ENCODE measurements around the gene CHCHD6. TPM values are rescaled to one million over a fixed set of nuclear protein-coding genes. Genes with fewer than 3 reads are reported as not detected.

CHCHD6 gene
- total RNA-seq, 1 experiment from 2014 or later: 40.9 TPM

DNA sequence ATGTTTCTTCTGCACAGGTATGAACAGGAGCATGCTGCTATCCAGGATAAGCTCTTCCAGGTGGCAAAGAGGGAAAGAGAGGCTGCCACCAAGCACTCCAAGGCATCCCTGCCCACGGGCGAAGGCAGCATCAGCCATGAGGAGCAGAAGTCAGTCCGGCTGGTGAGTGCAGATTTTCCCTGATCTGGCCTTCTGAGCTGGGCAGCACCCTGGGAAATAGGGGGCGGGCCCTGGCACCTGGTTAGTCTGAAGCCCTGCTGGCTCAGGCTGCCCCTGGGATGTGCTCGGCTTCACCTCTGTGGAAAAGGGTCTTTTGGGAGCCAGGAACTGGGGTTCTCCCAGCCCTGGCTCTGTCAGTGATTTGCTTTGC, 29.0 kb downstream of the CHCHD6 start:
- H3K4me1 Mint-ChIP-seq: no peaks in the 10 kb centered on the region; the same call in 1 of the 2 replicates
- POLR2A ChIA-PET: no interaction called here
- peaks cover 5% of the 10 kb centered on the region; the same call in 1 of the 2 replicates for H3K9me3 Mint-ChIP-seq
- no peaks in the 10 kb centered on the region for H3K27me3 Mint-ChIP-seq (ENCODE audit: low read depth)
- H3K36me3 Mint-ChIP-seq: peaks cover 26% of the 10 kb centered on the region
- no peak for ATAC-seq
- no peak overlapping the region for H3K4me3 Mint-ChIP-seq
- no peak overlapping the region for H3K27ac Mint-ChIP-seq
- no peak for DNase-seq (ENCODE audit: low spot score)
- TF ChIP-seq, protein P1, sequence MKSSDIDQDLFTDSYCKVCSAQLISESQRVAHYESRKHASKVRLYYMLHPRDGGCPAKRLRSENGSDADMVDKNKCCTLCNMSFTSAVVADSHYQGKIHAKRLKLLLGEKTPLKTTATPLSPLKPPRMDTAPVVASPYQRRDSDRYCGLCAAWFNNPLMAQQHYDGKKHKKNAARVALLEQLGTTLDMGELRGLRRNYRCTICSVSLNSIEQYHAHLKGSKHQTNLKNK (CRISPR knock-in tag; IDR thresholded peaks at IDR 0.05): no peak
- TF ChIP-seq ZNF512 (CRISPR knock-in tag; IDR thresholded peaks at IDR 0.05; ENCODE audit: borderline replicate concordance) (no peak), ZNF425 (CRISPR knock-in tag; conservative IDR thresholded peaks at IDR 0.05) (no peak), ATF1 (CRISPR knock-in tag; IDR thresholded peaks at IDR 0.05) (no peak), ZNF396 (CRISPR knock-in tag; IDR thresholded peaks at IDR 0.05; ENCODE audit: borderline replicate concordance) (no peak), JAZF1 (CRISPR knock-in tag; IDR thresholded peaks at IDR 0.05) (no peak), NFE2L1 (CRISPR knock-in tag; IDR thresholded peaks at IDR 0.05) (no peak), TCF7 (CRISPR knock-in tag; IDR thresholded peaks at IDR 0.05; ENCODE audit: low read depth) (no peak), FOXP1 (CRISPR knock-in tag; IDR thresholded peaks at IDR 0.05; ENCODE audit: borderline replicate concordance) (no peak), NR2C2 (CRISPR knock-in tag; IDR thresholded peaks at IDR 0.05) (no peak), NFATC4 (CRISPR knock-in tag; IDR thresholded peaks at IDR 0.05) (no peak), ZNF416 (CRISPR knock-in tag; IDR thresholded peaks at IDR 0.05) (no peak), ZNF219 (CRISPR knock-in tag; IDR thresholded peaks at IDR 0.05; ENCODE audit: borderline replicate concordance) (no peak), ZNF423 (CRISPR knock-in tag; IDR thresholded peaks at IDR 0.05) (no peak)
- TF ChIP-seq, protein P2, sequence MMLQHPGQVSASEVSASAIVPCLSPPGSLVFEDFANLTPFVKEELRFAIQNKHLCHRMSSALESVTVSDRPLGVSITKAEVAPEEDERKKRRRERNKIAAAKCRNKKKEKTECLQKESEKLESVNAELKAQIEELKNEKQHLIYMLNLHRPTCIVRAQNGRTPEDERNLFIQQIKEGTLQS (CRISPR knock-in tag; conservative IDR thresholded peaks at IDR 0.05): no peak
- TF ChIP-seq, protein P3, sequence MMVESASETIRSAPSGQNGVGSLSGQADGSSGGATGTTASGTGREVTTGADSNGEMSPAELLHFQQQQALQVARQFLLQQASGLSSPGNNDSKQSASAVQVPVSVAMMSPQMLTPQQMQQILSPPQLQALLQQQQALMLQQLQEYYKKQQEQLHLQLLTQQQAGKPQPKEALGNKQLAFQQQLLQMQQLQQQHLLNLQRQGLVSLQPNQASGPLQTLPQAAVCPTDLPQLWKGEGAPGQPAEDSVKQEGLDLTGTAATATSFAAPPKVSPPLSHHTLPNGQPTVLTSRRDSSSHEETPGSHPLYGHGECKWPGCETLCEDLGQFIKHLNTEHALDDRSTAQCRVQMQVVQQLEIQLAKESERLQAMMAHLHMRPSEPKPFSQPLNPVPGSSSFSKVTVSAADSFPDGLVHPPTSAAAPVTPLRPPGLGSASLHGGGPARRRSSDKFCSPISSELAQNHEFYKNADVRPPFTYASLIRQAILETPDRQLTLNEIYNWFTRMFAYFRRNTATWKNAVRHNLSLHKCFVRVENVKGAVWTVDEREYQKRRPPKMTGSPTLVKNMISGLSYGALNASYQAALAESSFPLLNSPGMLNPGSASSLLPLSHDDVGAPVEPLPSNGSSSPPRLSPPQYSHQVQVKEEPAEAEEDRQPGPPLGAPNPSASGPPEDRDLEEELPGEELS (CRISPR knock-in tag; IDR thresholded peaks at IDR 0.05): no peak
- TF ChIP-seq, protein P4, sequence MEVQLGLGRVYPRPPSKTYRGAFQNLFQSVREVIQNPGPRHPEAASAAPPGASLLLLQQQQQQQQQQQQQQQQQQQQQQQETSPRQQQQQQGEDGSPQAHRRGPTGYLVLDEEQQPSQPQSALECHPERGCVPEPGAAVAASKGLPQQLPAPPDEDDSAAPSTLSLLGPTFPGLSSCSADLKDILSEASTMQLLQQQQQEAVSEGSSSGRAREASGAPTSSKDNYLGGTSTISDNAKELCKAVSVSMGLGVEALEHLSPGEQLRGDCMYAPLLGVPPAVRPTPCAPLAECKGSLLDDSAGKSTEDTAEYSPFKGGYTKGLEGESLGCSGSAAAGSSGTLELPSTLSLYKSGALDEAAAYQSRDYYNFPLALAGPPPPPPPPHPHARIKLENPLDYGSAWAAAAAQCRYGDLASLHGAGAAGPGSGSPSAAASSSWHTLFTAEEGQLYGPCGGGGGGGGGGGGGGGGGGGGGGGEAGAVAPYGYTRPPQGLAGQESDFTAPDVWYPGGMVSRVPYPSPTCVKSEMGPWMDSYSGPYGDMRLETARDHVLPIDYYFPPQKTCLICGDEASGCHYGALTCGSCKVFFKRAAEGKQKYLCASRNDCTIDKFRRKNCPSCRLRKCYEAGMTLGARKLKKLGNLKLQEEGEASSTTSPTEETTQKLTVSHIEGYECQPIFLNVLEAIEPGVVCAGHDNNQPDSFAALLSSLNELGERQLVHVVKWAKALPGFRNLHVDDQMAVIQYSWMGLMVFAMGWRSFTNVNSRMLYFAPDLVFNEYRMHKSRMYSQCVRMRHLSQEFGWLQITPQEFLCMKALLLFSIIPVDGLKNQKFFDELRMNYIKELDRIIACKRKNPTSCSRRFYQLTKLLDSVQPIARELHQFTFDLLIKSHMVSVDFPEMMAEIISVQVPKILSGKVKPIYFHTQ (CRISPR knock-in tag; IDR thresholded peaks at IDR 0.05): no peak
- TF ChIP-seq, protein P5, sequence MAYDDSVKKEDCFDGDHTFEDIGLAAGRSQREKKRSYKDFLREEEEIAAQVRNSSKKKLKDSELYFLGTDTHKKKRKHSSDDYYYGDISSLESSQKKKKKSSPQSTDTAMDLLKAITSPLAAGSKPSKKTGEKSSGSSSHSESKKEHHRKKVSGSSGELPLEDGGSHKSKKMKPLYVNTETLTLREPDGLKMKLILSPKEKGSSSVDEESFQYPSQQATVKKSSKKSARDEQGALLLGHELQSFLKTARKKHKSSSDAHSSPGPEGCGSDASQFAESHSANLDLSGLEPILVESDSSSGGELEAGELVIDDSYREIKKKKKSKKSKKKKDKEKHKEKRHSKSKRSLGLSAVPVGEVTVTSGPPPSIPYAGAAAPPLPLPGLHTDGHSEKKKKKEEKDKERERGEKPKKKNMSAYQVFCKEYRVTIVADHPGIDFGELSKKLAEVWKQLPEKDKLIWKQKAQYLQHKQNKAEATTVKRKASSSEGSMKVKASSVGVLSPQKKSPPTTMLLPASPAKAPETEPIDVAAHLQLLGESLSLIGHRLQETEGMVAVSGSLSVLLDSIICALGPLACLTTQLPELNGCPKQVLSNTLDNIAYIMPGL (CRISPR knock-in tag; IDR thresholded peaks at IDR 0.05): no peak
- TF ChIP-seq, protein P6, sequence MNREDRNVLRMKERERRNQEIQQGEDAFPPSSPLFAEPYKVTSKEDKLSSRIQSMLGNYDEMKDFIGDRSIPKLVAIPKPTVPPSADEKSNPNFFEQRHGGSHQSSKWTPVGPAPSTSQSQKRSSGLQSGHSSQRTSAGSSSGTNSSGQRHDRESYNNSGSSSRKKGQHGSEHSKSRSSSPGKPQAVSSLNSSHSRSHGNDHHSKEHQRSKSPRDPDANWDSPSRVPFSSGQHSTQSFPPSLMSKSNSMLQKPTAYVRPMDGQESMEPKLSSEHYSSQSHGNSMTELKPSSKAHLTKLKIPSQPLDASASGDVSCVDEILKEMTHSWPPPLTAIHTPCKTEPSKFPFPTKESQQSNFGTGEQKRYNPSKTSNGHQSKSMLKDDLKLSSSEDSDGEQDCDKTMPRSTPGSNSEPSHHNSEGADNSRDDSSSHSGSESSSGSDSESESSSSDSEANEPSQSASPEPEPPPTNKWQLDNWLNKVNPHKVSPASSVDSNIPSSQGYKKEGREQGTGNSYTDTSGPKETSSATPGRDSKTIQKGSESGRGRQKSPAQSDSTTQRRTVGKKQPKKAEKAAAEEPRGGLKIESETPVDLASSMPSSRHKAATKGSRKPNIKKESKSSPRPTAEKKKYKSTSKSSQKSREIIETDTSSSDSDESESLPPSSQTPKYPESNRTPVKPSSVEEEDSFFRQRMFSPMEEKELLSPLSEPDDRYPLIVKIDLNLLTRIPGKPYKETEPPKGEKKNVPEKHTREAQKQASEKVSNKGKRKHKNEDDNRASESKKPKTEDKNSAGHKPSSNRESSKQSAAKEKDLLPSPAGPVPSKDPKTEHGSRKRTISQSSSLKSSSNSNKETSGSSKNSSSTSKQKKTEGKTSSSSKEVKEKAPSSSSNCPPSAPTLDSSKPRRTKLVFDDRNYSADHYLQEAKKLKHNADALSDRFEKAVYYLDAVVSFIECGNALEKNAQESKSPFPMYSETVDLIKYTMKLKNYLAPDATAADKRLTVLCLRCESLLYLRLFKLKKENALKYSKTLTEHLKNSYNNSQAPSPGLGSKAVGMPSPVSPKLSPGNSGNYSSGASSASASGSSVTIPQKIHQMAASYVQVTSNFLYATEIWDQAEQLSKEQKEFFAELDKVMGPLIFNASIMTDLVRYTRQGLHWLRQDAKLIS (CRISPR knock-in tag; IDR thresholded peaks at IDR 0.05; ENCODE audit: borderline replicate concordance): no peak
- CTCF ChIA-PET: no interaction called here

Data from WTC11 (cell line).